GM19099 (cell line): ENCODE data around the gene ANXA10.

Source experiments
- POLR2A ChIP-seq: IDR thresholded peaks from 3 replicates; pipeline ENCODE4 v1.6.1; 2011; ENCODE audit warnings: low read depth; ENCODE audit not compliant: insufficient read length; ENCODE audit errors: extremely low read depth

The ANXA10 gene

DNA sequence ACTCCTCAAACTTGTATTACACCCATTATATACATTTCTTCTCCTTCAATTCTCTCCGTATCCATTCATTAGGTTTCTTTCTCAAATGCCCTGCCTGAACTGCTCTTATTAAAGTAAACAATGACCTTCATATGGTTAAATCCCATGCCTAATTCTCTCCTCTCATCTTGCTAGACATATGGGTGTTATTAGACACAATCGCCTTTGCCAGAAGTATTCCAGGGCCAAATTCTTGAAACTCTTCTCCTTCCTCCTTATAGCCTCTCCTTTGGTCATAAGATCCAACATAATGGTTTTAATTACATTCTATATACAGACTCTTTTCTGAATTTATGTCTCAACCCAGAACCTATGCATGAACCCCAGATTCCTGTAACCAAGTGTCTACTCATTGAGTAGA, 4.8 kb downstream of the ANXA10 start:
- no peak for TF ChIP-seq POLR2A

DNA sequence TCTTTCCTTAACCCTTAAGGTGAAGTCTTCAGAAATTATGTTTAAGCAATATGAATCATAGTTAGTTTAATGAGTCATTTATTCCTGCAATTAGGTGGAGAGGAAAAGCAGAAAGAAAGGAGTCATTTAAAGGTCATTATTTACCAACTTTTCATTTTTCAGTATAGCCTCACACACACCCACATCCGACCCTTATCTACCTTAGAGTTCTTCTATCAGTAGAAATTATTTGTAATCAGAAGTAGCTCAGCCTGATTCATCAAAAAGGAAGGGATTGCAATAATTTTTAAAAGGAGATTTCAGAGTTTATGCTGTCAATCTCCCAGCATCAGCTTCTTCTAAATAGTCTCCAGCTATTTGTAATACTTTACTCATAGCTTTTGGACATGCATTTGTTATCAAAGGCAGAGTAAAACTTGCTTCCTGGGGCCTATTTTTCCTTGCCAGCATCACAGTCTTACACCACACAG, 5.9 kb downstream of the ANXA10 start:
- no peak for TF ChIP-seq POLR2A

DNA sequence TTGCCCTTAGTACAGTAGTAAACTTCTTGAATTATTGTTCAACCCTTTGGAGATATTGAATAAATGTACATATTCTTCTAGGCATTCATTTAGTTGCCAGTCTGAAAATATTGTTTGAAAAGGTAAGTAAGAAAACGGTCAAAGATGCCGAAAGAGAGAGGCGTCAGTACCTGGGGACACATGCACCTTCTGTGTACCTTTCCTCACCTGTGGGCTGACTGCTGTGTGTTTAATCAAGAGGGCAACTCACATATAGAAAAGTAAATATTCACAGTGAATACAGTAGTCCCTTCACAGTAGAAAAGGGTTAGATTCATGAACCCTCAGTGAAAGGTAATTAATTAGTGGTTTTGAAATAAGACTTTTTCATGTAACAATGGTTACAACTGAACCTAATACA, 6.9 kb downstream of the ANXA10 start:
- no peak for TF ChIP-seq POLR2A

DNA sequence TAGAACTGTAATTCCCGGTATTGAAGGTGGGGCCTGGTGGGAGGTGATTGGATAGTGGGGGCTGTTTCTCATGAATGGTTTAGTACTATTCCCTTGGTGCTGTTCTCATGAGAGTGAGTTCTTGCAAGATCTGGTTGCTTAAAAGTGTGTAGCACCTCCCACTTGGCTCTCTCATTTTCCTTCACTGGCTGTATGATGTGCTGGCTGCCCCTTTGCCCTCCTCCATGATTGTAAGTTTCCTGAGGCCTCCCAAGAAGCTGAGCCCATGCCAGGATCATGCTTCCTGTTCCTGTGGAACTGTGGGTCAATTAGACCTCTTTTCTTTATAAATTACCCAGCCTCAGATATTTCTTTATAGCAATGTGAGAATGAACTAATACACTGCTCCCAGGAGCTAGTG, 8.7 kb downstream of the ANXA10 start:
- no peak for TF ChIP-seq POLR2A

DNA sequence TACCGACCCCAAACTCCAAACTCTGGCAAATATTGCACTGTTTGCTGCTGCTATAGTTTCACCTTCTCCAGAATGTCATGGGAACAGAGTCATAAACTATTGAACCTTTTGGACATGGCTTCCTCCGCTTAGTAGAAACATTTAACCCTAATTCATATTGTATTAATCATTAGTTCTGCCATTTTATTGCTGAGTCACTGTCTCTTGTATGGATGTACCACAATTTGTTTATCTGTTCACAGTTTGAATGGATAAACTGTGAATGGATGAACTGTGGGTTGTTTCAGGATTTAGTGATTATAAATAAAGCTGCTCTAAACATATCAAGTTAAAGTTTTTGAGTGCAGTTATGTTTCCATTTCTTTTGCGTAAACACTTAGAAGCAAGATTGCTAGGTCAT, 10.1 kb downstream of the ANXA10 start:
- no peak for TF ChIP-seq POLR2A

DNA sequence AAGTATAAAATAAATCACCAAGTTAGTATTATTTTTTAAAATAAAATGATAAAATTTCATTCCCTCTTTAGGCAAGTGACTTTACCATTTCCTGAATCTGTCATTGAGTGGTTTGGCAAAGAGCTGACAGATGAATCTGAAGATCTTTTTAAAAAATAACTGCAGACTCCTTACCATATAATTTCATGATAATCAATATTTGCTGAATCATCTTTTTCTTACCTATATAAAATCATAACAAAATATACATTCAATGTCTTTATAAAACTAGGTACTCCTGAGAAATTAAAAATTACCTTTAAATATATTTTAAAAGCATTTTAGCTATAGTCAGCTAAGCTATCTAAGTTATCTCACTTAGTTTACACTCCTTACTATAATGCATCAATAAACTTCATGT, 17.2 kb downstream of the ANXA10 start:
- no peak for TF ChIP-seq POLR2A

DNA sequence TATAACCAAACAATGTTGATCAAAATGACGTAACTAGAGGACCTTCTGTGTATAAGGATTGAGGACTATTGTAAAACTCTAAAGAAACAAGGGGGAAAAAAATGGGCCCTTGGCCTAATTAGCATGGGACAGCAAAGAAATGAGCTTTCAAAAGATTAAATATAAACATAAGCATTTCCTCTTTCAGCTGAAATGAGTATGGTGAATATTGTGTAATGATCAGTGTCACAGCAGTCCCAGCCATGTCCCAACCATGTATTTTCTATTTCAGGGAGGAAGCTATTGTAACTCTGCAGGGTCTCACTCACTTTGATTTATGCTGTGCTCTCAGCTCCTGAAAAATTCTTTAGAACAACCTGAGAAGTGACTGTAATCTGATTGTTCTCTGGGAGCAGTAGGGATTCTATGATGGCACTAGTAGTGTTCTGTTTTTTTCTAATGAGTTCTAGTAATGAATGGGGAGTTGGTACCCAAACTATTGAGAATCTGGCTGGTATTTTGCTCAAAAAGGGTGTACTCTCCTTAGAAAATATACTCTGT, 25.8 kb downstream of the ANXA10 start:
- TF ChIP-seq POLR2A, result no peak

DNA sequence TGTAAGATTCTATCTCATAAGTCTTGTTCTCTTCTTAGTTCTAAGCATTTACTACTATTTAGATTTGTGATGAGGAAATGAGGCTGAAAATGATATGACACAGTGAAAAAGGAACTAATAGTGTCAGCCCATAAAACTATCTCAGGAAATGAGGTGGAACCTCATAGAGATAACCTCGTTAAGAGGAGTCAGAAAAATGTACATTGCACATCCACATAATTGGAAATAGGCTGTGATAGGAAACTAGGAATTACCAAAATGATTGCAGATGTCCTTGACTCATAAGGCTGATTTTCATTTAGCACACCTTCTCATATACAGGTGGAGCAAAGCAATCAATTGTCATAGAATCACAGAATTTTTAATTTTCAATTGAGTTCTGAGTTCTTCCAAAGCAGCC, 26.8 kb downstream of the ANXA10 start:
- no peak for TF ChIP-seq POLR2A

DNA sequence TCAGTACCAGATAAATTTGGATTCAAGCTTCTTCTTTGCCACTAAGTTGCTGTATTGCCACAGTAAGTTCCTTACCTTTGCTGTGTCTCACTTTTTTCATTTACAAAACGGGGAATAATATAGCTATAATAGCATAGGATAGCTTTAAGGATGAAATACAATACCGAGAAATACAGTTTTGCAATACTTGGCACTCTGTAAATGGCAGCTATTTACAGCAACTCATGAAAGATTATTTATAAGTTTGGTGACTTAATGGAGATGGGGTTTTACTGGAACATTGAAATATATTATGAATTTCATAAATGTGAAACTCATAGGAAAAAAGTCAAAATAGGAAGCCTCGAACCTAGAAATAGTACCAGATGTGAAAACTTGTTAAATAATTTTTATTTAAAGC, 27.6 kb downstream of the ANXA10 start:
- TF ChIP-seq POLR2A, result no peak

DNA sequence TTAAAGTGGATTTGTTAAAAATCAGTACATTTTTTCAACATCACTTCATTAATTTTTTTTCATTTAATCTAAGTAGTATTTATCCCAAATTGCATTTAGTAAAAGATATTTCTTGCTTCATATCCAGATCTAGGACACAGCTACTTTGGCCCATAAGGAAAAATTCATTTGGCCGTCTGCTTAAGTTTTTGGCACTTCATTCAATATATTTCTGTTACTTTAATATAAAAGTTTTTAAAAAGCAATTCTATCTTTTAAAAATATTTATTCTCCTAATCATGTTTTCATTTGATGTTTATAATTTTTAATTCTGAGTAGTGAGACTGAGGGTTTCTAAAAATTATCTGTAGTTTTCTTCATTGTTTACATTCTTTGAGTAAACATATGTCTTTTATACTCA, 28.5 kb downstream of the ANXA10 start:
- TF ChIP-seq POLR2A, result no peak

DNA sequence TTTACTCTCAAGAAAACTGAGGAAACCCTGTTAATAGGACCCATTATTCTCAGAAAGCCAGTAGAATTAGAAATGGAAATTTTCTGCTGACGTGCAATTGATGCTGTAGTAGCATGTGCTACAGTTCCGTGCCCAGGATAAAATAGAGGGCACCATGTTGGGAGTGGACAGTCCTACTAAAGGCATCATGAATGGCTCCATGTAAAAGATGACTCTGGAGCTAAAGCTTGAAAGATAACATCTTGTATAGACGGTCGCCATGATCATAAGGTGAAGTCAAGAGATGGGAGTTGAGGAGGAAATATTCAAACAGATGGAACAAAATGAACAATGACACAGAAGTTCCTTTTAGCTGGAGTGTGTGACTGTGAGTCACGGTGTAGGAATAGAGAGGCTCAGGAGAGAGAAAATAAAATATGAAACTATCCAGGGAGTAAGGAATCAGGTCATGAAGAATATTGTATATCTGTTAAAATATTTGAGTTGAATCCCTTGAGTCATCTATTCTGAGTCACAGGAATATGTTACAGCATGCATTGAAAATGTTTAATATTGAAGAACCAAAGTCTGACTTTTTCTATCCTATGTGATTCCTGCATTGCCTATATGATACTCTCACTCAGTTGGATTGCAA, 31.8 kb downstream of the ANXA10 start:
- no peak for TF ChIP-seq POLR2A

DNA sequence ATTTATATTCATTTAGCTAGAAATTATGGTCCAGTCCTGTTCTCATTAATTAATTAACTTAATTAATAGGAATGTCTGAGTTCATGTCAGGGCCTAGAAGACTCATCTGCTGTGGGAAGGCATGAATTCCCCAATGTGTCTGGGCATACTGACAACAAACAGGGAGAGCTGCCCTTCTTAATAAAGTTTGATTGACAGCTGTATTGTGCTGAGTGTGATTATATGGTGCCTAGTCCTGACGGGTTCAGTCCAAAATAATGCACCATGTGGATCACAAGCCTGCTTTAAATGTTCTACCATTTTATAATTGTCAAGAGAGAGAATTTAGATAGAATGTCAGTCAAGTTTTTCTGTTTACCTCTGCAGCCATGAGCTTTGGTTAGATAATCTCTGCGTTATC, 34.6 kb downstream of the ANXA10 start:
- TF ChIP-seq POLR2A, result no peak

DNA sequence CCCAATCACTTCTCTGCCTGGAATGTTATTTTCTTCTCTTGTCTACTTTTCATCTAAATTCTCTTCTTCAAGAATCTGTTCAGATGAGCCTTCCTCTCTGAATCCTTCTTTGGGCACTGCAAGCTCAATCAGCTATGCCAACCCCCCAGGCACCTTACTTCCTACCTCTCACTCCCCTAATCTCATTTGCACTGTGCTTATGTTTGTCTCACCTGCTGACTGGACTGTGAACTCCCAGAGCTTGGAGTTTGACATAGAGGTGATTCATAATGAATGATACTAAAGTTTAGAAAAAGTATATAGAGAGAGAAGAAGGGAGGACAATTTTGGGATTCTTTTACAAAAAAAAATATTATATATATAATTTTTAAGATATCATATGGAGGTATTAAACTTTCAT, 36.3 kb downstream of the ANXA10 start:
- TF ChIP-seq POLR2A, result no peak

DNA sequence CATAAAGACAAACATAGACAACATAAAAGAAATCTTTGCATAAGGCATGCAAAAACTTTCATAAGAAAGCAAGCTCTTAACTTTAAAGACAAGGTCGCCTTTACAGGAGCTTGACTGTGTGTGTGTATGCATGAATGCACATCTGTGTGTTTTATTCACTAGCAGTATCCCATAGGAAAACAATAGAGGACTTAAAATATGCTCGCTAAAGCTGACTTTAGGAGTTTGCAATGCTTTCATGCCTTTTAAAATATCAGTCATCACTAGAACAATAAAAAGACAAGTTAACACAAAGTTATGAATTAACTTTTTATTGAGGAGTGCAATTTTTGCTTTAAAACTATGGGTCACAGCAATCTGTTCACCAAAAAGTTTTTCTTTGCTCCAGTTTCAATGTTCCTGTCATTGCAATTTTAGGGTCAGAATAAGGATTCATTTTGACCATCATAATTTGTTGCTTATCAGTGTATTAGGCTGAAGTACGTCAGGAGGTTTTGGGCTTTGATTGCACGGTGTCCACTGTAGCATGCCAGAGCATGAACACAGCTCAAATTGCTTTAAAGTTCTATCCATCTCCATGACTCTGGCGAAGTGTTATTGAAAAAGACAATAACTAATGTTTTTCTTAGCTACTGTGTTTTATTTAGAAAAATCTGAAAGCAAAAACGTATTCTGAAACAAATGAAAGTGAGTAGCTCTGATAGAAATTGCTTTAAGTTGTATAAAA, 36.9 kb downstream of the ANXA10 start:
- no peak for TF ChIP-seq POLR2A

DNA sequence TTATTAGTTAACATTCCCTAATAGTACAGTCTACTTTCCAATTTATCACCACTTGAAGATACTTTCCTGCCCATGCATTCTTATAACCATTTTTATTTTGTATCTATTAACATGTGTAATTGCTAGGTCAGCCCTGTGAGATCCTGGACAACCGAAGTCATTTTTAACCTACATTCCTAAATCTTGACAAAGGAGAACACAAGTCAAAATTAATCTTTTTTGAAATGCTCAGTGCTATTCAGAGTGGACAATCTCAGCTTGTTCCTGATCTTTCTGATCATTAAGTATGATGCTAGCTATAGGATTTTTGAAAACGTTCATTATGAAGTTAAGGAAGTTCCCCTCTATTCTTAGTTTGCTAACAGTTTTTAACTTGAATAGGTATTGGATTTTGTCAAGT, 37.5 kb downstream of the ANXA10 start:
- no peak for TF ChIP-seq POLR2A

DNA sequence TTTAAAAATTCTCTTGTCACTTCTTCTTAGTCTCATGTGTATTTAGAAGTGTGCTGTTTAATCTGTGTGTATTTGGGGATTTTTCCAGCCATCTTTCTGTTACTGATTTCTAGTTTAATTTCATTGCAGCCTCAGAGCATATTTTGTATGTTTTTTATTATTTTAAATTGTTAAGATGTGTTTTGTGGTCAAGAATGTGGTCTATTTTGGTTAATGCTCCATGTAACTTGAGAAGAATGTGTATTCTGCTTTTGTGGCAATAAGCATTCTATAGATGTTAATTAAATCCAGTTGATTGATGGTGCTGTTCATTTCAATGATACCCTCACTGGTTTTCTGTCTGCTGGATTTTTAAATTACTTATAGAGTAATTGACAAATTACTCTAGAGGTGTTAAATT, 38.9 kb downstream of the ANXA10 start:
- TF ChIP-seq POLR2A, result no peak
